Stimulated activated CD8-positive, alpha-beta memory T cell treated with anti-CD3 and anti-CD28 coated beads, Interleukin-4, amount 100 ng/mL, for 1 hour (primary cell): ENCODE results near the gene PLEK.

Experiments
- DNase-seq, 2 donors: peaks; one replicate each; pipeline ENCODE4 v3.0.0-alpha.2; 2020; ENCODE audit warnings: low read depth in 2 of 2, low spot score in 1 of 2

PLEK gene

DNA sequence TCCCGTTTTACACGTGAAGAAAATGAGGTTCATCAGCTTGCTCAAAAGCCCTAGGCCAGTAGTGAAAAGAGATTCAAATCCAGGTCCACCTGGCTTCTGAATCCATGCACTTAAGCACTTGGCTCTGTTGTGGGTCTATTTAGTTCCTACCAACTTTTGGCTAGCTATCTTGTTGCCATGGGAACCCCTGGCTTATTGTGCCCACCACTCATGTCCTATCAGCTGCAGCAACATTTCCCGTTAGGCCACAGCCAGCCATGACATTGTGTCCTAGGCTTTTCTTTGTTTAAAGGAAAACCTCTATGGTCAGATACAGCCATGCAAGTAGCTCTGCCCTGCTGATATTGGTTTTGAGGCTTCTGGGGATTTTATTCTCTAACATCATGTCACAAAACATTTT is 49.8 kb downstream of the PLEK start:
- no peak for DNase-seq

DNA sequence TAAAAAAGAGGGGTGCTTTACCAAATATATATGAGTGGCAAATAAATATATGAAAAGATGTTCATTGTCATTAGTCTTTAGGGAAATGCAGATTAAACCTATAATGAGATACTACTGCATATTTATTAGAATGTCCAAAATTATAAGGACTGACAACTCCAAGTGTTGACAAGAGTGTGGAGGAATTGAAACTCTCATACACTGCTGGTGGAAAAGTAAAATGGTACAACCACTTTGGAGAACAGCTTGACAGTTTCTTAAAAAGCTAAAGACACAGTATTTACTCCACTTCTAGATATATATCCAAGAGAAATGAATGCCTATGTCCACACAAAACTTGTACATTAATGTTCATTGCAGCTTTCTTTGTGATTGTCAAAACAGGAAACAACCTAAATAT is 50.4 kb downstream of the PLEK start:
- DNase-seq: no peak

- DNase-seq: no peak
These were observed 51.1 kb downstream of the PLEK start for GRCh38 chr2:68416081-68416675.

DNA sequence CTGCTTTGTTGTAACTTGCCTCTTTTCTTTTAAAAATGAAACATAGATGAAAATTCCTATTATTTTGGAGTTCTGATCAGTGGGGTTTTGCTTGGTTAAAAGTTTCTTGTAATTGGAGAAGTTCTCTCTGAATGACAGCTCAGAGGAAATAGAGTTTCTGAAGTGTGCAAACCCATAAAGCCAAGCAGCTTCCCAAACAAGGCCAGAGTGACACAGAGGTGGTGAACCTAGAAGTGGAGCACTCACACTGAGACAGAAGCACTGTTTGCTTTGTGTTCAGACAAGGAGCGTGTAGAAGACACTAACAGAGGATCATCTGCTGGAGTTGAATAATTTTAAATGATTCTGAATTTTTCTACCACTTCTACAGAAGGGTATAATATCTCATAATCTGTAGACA is 52.8 kb downstream of the PLEK start:
- DNase-seq: no peak

DNA sequence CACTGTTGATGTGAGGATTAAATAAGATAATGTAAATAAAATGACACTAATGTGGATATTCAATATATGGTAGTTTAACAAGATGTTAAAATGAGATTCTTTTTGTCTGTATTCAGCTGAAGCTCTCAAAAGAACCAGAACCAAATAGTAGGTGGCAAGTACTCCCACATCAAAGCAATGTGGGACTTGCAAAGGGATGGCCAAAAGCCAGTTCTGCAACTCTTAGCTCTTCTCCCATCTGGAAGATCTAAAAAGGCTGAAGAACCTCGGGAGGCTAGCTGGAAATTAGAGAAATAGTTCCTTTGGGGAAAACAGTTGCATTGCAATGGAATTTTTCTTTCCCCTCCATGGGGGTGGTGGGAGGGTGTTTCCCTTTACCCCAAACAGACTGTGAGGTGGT is 53.3 kb downstream of the PLEK start:
- DNase-seq: no peak

DNA sequence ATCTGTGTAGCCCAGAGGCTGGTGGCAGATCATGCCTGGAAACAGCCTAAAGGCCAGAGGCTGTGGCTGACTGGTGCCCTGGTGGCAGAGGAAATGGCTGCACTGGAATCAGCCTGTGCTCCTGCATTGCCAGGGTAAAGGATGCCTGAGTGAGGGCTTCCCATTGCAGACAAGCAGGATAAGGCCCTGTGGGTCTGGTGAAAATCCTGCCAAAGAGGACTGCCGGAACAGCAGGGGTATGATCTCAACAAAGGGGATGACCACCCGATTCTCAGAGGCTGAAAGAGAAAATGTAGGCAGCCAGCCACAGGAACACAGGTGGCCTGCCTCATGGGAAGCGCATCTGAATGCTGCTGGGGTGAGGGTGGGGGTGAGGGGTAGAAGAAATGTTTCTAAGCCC is 53.8 kb downstream of the PLEK start:
- no peak for DNase-seq

GRCh38 chr2:68420254-68420910 is 55.3 kb downstream of the PLEK start:
- DNase-seq: no peak

- no peak for DNase-seq
These were observed 59.0 kb downstream of the PLEK start for GRCh38 chr2:68423966-68424650.

DNA sequence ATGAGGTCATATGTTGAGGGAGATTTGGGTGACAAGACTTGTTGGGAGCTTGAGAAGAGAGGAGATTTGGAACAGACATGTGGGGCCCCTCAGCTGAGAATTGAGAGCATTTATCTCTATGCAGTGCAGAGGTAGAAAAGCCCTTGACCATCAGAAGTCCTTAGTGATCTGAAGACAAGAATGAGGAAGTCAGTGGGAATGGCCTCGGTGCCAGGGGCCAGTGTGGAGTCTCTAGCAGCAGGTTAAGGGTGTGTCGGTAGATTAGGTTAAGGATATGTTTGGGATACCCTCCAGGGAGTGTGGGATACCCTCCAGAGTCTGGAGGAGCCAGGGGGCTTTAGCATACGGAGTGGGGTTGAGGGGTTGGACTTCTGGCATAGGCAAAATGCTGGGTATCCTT is 60.4 kb downstream of the PLEK start:
- DNase-seq: no peak

GRCh38 chr2:68426446-68426845 is 61.4 kb downstream of the PLEK start:
- no peak for DNase-seq

- no peak for DNase-seq
These were observed 61.9 kb downstream of the PLEK start for GRCh38 chr2:68426848-68427579.

DNA sequence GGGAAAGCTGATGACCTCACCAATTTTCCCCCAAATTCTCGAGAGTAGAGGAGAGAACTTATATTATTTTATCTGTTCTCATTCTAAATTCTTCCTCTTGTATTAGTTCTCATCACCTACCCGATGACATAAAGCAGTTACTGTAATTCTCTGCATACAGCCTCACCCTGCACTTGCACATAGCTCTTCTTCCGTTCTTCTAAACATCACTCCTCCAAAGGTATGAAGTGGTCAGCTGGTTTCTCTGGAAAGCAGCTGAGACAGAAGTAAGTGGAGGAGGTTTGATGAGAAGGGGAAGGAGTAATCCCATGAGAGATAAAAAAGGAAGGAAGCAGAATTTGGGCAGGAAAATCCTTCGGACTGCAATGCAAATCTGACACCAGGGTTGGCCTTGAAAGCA is 63.0 kb downstream of the PLEK start:
- DNase-seq: no peak

DNA sequence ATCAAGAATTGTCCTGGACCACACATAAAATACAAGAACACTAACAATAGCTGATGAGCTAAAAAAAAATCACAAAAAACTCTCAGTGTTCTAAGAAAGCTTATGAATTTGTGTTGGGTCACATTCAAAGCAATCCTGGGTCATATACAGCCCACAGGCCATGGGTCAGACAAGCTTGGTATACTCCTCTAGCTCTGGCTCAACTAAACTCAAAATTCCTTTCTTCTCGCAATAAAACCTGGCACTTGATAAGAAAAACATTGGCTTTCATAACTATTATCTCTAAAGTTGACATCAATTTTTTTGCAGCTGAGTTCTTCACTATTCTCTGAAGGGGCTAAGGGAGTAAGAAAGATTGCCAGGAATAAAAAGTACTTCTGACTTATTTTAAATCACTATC is 63.7 kb downstream of the PLEK start:
- no peak for DNase-seq

GRCh38 chr2:68429311-68429826 is 64.3 kb downstream of the PLEK start:
- no peak for DNase-seq

DNA sequence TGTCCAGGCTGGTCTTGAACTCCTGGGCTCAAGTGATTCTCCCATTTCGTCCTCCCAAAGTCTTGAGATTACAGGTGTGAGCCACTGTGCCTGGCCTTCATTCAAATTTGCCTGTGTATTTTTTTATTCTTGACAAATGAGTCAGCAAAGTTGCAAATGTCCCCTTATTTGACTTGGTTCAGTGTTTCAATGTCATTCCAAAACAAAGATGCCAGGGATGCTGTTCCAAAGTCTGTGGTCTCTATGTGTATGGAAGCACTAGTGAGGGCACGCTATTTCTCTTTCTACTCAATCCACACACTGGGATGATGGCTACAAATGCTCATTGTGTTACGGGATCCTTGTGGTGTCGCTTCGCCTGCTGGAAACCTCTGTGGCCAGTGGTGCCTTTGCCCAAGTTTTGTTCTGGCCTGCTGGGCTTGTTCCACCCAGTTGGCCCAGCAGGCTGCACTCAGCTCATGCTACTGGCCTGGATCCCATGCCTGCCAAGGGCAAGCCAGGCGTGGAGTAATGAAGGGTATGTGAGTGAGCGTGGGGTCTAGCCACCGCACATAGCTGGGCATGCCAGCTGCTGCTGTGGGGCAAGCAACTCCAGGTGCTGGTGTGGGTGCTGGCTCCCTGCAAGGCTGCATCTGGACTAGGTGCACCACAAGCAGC is 66.4 kb downstream of the PLEK start:
- no peak for DNase-seq

DNA sequence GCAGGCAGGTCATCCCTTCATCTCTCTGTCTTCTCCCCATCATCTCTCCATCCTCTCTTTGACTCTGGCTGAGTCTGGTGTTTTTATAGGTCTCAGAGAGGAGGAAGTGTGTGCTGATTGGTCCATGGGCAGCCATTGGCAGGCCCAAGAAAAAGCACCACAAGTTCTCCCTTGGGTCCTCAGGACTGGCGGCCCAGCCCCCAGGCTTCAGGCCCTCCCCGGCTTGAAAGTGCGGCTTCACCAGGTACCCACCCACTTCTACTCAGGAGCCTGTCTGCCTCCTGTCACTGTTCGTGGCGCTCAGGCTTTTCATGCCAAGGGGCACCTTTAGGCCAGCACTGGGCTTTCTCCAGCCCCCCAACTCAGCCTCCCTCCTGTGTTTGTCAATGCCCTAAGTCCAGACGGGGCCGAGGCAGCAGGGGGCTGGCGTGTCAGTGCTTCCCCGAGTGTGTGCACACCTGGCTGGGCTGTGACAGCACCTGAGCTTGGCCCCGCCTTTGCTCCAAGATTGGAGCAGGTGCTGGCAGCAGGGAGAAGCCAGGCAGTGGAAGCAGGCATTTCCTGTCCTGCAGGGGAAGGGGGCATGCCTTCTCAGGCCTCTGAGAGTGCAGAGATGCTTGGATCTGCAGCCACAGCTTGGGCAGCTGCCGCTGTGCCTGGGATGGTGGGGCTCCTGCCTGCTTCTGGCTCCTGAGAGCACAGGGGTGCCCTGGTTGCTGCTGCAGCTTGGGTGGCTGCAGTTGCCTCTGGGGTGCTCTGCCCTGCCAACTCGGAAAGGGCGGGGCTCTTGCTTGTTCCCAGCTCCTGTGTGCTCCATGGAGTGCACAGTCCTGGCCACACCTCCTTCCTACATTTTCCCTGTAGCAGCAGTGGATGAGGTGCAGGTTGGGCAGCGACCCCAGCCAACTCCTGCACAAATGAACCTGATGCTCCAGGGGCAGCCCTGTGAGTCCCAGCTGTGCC is 67.9 kb downstream of the PLEK start:
- no peak for DNase-seq

DNA sequence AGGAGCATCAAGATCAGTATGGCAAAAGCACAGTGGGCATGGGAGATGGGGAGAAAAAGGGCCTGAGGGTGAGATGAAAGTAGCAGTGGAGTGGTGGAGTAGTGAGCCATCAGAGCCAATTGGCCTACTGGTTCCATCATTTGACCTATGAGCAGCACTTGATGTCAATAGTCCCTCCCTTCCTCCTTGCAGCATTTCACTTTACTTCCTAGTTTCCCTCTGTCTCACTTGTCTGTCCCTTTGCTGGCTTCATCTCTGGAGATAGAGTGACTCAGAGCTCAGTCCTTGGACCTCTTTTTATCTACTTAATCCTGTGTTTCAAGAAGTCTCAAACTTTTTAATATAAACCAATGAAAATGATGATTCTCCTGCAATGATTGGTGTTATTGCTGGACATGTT is 69.9 kb downstream of the PLEK start:
- DNase-seq: no peak

- DNase-seq: no peak
These were observed 70.5 kb downstream of the PLEK start for GRCh38 chr2:68435615-68436014.

DNA sequence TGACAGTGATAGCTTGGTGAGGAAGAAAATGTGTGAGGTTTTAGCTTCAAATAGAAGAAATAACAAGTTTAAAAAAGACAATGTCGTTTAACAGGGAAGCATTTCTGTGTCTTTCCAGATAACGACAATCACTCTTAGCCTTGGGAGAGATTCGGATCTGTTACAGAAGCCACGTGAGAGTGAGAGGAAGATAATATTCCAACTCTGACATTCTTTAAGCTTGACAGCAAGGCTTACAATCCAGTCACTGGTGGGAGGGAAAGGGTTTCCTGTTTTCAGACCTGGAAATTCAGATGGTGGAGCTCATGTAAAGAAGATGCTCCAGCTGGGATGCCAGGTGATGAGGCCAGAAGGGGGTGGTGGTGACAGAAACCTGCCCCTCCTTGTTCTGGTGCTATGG is 71.2 kb downstream of the PLEK start:
- DNase-seq: no peak
